ENCODE results near the gene PRCD. TPM values are rescaled to one million over a fixed set of nuclear protein-coding genes. Genes with fewer than 3 reads are reported as not detected.
"Not testable (repeated sequence)": the region's sequence is repeated elsewhere in the genome, so short reads cannot be mapped to it uniquely, and the experiment has no call there.

The PRCD gene
- total RNA-seq, 4 donors from 2014 or later, result 0.57 to 11.2 (median 2.3) TPM

GRCh38 chr17:76517638-76518038 lies 22.2 kb upstream of the PRCD start:
- H3K36me3 ChIP-seq, result no peaks in the 10 kb centered on the region
- H3K9me3 ChIP-seq, result no peaks in the 10 kb centered on the region
- H3K4me3 ChIP-seq, result no peak overlapping the region
- no peak for ATAC-seq
- no peak for TF ChIP-seq EP300 (IDR thresholded peaks at IDR 0.05)
- TF ChIP-seq CTCF (IDR thresholded peaks at IDR 0.05), result no peak
- no peak for TF ChIP-seq POLR2A (IDR thresholded peaks at IDR 0.05)
- no peak for TF ChIP-seq POLR2AphosphoS5 (IDR thresholded peaks at IDR 0.05)
- peaks cover 0 to 16% (median 0%) of the 10 kb centered on the region in 3 donors for H3K4me1 ChIP-seq
- H3K27me3 ChIP-seq, result peaks cover 29% of the 10 kb centered on the region
- WGBS, 2 donors (ENCODE audit: low coverage in 1 of 2), result no CpG with 5 or more reads among the region's 11 CpGs
- H3K27ac ChIP-seq, result no peak overlapping the region

- no peak for TF ChIP-seq EP300 (IDR thresholded peaks at IDR 0.05)
- TF ChIP-seq POLR2A (IDR thresholded peaks at IDR 0.05), result no peak
- no peak for TF ChIP-seq CTCF (IDR thresholded peaks at IDR 0.05)
- no peak for TF ChIP-seq POLR2AphosphoS5 (IDR thresholded peaks at IDR 0.05)
- Histone ChIP-seq H3K36me3 (no peaks in the 10 kb centered on the region), H3K27ac (no peak overlapping the region), H3K9me3 (no peaks in the 10 kb centered on the region), H3K27me3 (peaks cover 29% of the 10 kb centered on the region), H3K4me3 (no peak overlapping the region), H3K4me1 (peaks cover 0 to 25% (median 5%) of the 10 kb centered on the region in 3 donors)
- WGBS, 2 donors (ENCODE audit: low coverage in 1 of 2), result 64 to 81% methylated on average over 6 to 13 of the region's 15 CpGs
- no peak for ATAC-seq
Observed at GRCh38 chr17:76519048-76519966, 20.5 kb upstream of the PRCD start.

DNA sequence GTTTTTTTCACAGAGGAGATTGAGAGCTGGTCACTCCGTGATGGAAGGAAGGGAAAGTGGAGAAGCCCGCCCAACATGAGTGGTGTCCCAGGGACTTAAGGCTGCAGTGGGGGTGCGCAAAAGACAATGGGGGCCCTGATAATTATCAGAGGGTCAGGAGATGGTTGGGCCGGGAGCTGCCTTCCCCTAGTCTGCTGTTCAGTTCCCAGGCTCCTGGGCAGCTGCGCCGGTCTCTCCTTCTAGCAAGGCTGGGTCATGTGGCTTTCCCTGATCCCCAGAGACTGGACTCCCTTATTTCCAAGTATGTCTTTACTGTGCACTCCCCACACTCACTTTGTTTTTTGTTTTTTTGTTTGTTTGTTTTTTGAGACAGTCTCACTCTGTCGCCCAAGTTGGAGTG lies 18.6 kb upstream of the PRCD start:
- no peaks in the 10 kb centered on the region for H3K9me3 ChIP-seq
- no peaks in the 10 kb centered on the region for H3K36me3 ChIP-seq
- H3K27ac ChIP-seq, result no peak overlapping the region
- WGBS, 2 donors (ENCODE audit: low coverage in 1 of 2), result 87 to 90% methylated on average over 3 to 4 of the region's 7 CpGs
- peaks cover 0 to 20% (median 10%) of the 10 kb centered on the region in 3 donors for H3K4me1 ChIP-seq
- H3K27me3 ChIP-seq, result peaks cover 29% of the 10 kb centered on the region
- ATAC-seq, result no peak
- TF ChIP-seq POLR2A (IDR thresholded peaks at IDR 0.05) (no peak), CTCF (IDR thresholded peaks at IDR 0.05) (no peak), EP300 (IDR thresholded peaks at IDR 0.05) (no peak), POLR2AphosphoS5 (IDR thresholded peaks at IDR 0.05) (no peak)
- H3K4me3 ChIP-seq, result no peak overlapping the region

DNA sequence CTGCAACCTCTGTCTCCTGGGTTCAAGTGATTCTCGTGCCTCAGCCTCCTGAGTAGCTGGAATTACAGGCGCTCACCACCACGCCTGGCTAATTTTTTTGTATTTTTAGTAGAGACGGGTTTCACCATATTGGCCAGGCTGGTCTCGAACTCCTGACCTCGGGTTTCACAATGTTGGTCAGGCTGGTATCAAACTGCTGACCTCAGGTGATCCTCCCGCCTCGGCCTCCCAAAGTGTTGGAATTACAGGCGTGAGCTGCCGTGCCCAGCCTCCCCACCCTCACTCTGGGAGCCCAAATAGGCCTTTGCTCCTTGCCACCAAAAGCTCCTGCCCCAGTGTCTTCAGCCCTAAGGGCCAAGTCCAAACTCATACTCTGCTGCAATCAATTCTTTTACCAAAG lies 18.2 kb upstream of the PRCD start:
- ATAC-seq, H3K27ac ChIP-seq, H3K36me3 ChIP-seq, H3K9me3 ChIP-seq, H3K4me3 ChIP-seq: not testable (repeated sequence)
- H3K27me3 ChIP-seq, result peaks cover 29% of the 10 kb centered on the region
- peaks cover 0 to 21% (median 10%) of the 10 kb centered on the region in 3 donors for H3K4me1 ChIP-seq
- WGBS, 2 donors (ENCODE audit: low coverage in 1 of 2), result 84 to 91% methylated on average over 4 to 9 of the region's 10 CpGs

DNA sequence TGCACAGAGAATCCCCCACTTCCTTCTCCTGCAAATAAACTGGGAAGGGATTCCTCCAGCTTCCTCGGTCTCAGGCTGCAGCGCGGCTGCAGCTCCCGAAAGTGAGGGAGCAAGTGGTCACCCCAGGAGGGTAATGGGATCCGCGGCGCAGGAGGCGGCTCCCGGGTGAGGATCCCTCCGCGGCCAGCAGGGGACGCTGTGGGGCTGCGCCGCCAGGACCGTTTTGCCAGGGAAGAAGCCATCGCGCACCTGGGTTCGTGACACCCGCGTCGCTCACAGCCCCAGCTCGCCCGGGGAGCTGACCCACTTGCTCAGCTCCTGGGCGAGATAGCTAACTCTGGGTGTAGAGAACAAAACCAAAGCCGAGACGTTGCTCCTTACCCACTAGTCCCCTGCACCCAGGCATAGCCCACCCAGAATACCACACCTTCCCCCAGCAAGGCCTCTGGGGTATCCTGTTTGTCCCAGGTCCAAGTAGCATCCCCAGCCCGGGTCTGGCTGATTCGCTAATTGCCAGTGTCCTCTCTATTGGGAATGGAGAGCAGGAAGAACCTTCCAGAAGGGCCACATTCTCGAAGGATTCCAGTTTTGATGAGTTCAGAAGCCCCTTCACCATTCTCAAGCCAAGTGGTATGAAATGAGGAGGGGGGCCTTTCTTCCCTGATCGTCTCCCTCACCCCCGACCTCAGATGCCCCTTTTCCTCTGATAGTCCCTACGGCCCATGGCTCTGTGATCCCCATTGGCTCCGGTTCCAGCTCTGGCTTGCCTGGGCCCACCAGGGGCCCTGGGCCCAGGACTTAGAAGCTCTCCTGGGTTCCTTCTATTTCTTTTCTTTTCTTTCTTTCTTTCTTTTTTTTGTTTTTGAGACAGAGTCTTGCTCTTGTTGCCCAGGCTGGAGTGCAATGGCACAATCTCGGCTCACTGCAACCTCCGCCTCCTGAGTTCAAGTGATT lies 16.5 kb upstream of the PRCD start:
- peak; percentile 67 for ATAC-seq
- 53 to 54% methylated on average over 5 to 13 of the region's 35 CpGs for WGBS, 2 donors (ENCODE audit: low coverage in 1 of 2)

More for the DNA sequence above, 16.5 kb upstream of the PRCD start:
- no peak for TF ChIP-seq POLR2A (IDR thresholded peaks at IDR 0.05)
- TF ChIP-seq CTCF (IDR thresholded peaks at IDR 0.05), result peak in 3 of 4 experiments; percentile 99 to 100 (median 99)
- Histone ChIP-seq H3K9me3 (no peaks in the 10 kb centered on the region), H3K4me3 (no peak overlapping the region), H3K36me3 (no peaks in the 10 kb centered on the region), H3K4me1 (peaks cover 0 to 37% (median 24%) of the 10 kb centered on the region in 3 donors), H3K27me3 (peaks cover 41% of the 10 kb centered on the region), H3K27ac (no peak overlapping the region)
